K562 (cell line): ENCODE measurements around the gene IRF5.
"Not testable (repeated sequence)": the region's sequence is repeated elsewhere in the genome, so short reads cannot be mapped to it uniquely, and the experiment has no call there.

Experiments
- CAMTA2 ChIP-seq: fragments of 250-450 bp; sonication (Bioruptor Pico); conservative IDR thresholded peaks from 2 replicates; pipeline ENCODE4 v1.5.1; 2022
- FOXA1 ChIP-seq: fragments of 450-650 bp; IDR thresholded peaks from 2 replicates; pipeline ENCODE4 v1.6.1; 2016; ENCODE audit warnings: mild to moderate bottlenecking, borderline replicate concordance
- GABPA ChIP-seq: fragments of 200-800 bp; sonication (Bioruptor generic); conservative IDR thresholded peaks from 2 replicates; pipeline ENCODE4 v1.6.1; 2016; ENCODE audit warnings: low read depth, missing genetic modification characterization, missing compliant biosample characterization
- RNF2 ChIP-seq: sonication (generic); IDR thresholded peaks from 2 replicates; pipeline ENCODE4 v1.6.1; 2016
- SMC3 ChIP-seq: conservative IDR thresholded peaks from 2 replicates; pipeline ENCODE4 v1.6.1; 2011; ENCODE audit warnings: low read depth, low read length, improper control_type of control experiment; ENCODE audit not compliant: insufficient read depth
- SP1 ChIP-seq: sonication (generic); formaldehyde crosslinking; IDR thresholded peaks from 2 replicates; pipeline ENCODE4 v1.8.1; 2022; ENCODE audit warnings: mild to moderate bottlenecking, missing genetic modification reagents
- ZBTB1 ChIP-seq: sonication (generic); formaldehyde crosslinking; IDR thresholded peaks from 2 replicates; pipeline ENCODE4 v1.8.1; 2023; ENCODE audit warnings: missing genetic modification reagents, low read depth, mild to moderate bottlenecking, borderline replicate concordance
- ZNF76 ChIP-seq: fragments of 250-450 bp; sonication (Bioruptor Pico); IDR thresholded peaks from 2 replicates; pipeline ENCODE4 v1.4.0; 2020; ENCODE audit warnings: mild to moderate bottlenecking, moderate library complexity, borderline replicate concordance
- TF ChIP-seq, protein P1 (sequence below): fragments of 200-400 bp; formaldehyde crosslinking; IDR thresholded peaks from 2 replicates; pipeline ENCODE4 v1.6.1; 2017; ENCODE audit warnings: mild to moderate bottlenecking, low read depth, low read length, moderate library complexity
- TF ChIP-seq, protein P2 (sequence below), 3 experiments: IDR thresholded peaks in 2 of 3; conservative IDR thresholded peaks in 1 of 3; 2 replicates each; pipeline ENCODE4 v1.5.1; 2011 to 2012; ENCODE audit warnings: low read length in 3 of 3, mild to moderate bottlenecking in 3 of 3, control low read depth in 2 of 3, improper control_type of control experiment in 1 of 3, inconsistent platforms in 1 of 3, low read depth in 1 of 3, mixed read lengths in 1 of 3, moderate library complexity in 1 of 3; ENCODE audit not compliant: insufficient read depth in 2 of 3
- TF ChIP-seq, protein P3 (sequence below): sonication (generic); formaldehyde crosslinking; IDR thresholded peaks from 2 replicates; pipeline ENCODE4 v1.8.0; 2022; ENCODE audit warnings: mild to moderate bottlenecking, missing genetic modification reagents

DNA sequence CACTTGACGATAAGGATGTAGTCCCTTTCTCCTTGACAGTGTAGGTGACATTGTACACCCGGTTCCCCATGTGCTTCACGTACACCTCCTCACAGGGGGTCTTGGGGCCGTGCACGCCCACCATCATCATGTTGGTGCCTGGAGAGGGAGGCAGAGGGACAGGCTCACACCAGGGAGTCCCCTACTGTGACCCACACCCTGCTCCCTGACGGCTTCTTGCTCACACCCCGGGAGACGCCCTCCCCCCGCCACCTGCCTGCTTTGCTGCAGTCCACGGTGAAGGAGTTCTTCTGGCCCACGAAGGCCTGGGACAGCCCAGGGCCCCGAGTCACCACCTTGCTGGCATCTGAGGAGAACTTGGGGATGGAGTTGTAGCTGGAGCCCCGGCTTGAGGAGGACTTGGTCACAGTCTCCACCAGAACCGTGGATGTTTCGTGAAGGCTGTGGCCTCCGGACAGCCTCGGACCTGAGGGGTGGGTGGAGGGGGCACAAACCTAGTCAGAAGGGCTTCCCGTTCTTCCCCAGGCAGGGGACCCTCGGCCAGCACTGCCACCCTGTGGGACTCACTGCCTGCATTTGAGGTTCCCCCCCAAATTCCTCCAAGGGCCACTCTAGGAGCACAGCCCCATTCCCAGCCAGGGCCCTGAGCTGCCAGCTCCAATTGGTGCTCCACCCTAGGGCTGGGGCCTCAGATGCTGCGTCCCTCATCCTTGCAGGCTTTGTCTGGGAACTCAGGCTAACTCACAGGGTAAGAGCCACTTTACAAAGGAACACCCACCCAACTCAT lies 24.8 kb upstream of the IRF5 start:
- TF ChIP-seq RNF2; ZNF76 (CRISPR knock-in tag); FOXA1; SMC3; ZBTB1 (CRISPR knock-in tag); GABPA; SP1; CAMTA2 (CRISPR knock-in tag): not testable (repeated sequence)
- TF ChIP-seq, protein P1, sequence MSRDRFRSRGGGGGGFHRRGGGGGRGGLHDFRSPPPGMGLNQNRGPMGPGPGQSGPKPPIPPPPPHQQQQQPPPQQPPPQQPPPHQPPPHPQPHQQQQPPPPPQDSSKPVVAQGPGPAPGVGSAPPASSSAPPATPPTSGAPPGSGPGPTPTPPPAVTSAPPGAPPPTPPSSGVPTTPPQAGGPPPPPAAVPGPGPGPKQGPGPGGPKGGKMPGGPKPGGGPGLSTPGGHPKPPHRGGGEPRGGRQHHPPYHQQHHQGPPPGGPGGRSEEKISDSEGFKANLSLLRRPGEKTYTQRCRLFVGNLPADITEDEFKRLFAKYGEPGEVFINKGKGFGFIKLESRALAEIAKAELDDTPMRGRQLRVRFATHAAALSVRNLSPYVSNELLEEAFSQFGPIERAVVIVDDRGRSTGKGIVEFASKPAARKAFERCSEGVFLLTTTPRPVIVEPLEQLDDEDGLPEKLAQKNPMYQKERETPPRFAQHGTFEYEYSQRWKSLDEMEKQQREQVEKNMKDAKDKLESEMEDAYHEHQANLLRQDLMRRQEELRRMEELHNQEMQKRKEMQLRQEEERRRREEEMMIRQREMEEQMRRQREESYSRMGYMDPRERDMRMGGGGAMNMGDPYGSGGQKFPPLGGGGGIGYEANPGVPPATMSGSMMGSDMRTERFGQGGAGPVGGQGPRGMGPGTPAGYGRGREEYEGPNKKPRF = not testable (repeated sequence)
- TF ChIP-seq, protein P2, sequence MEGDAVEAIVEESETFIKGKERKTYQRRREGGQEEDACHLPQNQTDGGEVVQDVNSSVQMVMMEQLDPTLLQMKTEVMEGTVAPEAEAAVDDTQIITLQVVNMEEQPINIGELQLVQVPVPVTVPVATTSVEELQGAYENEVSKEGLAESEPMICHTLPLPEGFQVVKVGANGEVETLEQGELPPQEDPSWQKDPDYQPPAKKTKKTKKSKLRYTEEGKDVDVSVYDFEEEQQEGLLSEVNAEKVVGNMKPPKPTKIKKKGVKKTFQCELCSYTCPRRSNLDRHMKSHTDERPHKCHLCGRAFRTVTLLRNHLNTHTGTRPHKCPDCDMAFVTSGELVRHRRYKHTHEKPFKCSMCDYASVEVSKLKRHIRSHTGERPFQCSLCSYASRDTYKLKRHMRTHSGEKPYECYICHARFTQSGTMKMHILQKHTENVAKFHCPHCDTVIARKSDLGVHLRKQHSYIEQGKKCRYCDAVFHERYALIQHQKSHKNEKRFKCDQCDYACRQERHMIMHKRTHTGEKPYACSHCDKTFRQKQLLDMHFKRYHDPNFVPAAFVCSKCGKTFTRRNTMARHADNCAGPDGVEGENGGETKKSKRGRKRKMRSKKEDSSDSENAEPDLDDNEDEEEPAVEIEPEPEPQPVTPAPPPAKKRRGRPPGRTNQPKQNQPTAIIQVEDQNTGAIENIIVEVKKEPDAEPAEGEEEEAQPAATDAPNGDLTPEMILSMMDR (IDR thresholded peaks at IDR 0.05 in 2 of 3, conservative IDR thresholded peaks at IDR 0.05 in 1 of 3; ENCODE audit: insufficient read depth in 2 of 3, low read depth in 1 of 3, low read length in 3 of 3) = not testable (repeated sequence)
- TF ChIP-seq, protein P3, sequence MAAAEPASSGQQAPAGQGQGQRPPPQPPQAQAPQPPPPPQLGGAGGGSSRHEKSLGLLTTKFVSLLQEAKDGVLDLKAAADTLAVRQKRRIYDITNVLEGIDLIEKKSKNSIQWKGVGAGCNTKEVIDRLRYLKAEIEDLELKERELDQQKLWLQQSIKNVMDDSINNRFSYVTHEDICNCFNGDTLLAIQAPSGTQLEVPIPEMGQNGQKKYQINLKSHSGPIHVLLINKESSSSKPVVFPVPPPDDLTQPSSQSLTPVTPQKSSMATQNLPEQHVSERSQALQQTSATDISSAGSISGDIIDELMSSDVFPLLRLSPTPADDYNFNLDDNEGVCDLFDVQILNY (CRISPR knock-in tag) = not testable (repeated sequence)
